Ascending aorta (tissue), 2 donors: ENCODE data around the gene DENND1B. TPM values are rescaled to one million over a fixed set of nuclear protein-coding genes. Genes with fewer than 3 reads are reported as not detected.

Experiments
- DNase-seq, 2 donors: peaks; one replicate each; pipeline ENCODE4 v3.0.0-alpha.2; 2019; ENCODE audit warnings: low spot score in 2 of 2
- H3K27ac ChIP-seq, 2 donors: fragments of 200-600 bp; sonication (generic); one replicate each; pipeline ENCODE4 v1.5.1; 2016 to 2017; ENCODE audit warnings: mild to moderate bottlenecking in 1 of 2
- H3K27me3 ChIP-seq: fragments of 200-600 bp; sonication (generic); one replicate; pipeline ENCODE4 v1.5.1; 2017
- H3K36me3 ChIP-seq, 2 donors: fragments of 200-600 bp; sonication (generic); one replicate each; pipeline ENCODE4 v1.5.1; 2016
- H3K4me1 ChIP-seq, 2 donors: fragments of 200-600 bp; sonication (generic); one replicate each; pipeline ENCODE4 v1.5.1; 2016 to 2017; ENCODE audit warnings: mild to moderate bottlenecking in 1 of 2
- H3K4me3 ChIP-seq, 2 donors: fragments of 200-600 bp; sonication (generic); one replicate each; pipeline ENCODE4 v1.5.1; 2016 to 2017; ENCODE audit warnings: mild to moderate bottlenecking in 1 of 2
- H3K9me3 ChIP-seq, 2 donors: fragments of 200-600 bp; sonication (generic); one replicate each; pipeline ENCODE4 v1.5.1; 2016
- intact Hi-C: fragments of 100-400 bp; cut with DNase I; formaldehyde crosslinking; loops from one replicate; pipeline ENCODE4 v1.15.1; 2023
- total RNA-seq: library from RNA; depleted of rRNA; stranded (reverse); fragments of >200 nt; gene quantifications from one replicate; pipeline ENCODE4 v1.1.0, GENCODE V29; 2016
- TF ChIP-seq, protein P1 (sequence below), 3 experiments: fragments of 200-600 bp in 2 of 3; fragments of 450-650 bp in 1 of 3; sonication (generic) in 2 of 3; IDR thresholded peaks; one replicate each; pipeline ENCODE4 v1.5.1; 2016 to 2019; ENCODE audit warnings: antibody characterized with exemption in 3 of 3, mild to moderate bottlenecking in 1 of 3, moderate library complexity in 1 of 3

Gene DENND1B
- total RNA-seq, 1 donor from 2014 or later: 12.2 TPM

- intact Hi-C loops: no loop called here
- TF ChIP-seq, protein P1, sequence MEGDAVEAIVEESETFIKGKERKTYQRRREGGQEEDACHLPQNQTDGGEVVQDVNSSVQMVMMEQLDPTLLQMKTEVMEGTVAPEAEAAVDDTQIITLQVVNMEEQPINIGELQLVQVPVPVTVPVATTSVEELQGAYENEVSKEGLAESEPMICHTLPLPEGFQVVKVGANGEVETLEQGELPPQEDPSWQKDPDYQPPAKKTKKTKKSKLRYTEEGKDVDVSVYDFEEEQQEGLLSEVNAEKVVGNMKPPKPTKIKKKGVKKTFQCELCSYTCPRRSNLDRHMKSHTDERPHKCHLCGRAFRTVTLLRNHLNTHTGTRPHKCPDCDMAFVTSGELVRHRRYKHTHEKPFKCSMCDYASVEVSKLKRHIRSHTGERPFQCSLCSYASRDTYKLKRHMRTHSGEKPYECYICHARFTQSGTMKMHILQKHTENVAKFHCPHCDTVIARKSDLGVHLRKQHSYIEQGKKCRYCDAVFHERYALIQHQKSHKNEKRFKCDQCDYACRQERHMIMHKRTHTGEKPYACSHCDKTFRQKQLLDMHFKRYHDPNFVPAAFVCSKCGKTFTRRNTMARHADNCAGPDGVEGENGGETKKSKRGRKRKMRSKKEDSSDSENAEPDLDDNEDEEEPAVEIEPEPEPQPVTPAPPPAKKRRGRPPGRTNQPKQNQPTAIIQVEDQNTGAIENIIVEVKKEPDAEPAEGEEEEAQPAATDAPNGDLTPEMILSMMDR (IDR thresholded peaks at IDR 0.05): no peak
Measured at GRCh38 chr1:197750366-197750765, 24.9 kb downstream of the DENND1B start.

GRCh38 chr1:197745911-197746310 is 29.4 kb downstream of the DENND1B start:
- Histone ChIP-seq H3K4me1 (no peaks in the 10 kb centered on the region), H3K4me3 (no peak overlapping the region), H3K9me3 (peaks cover 0 to 3% of the 10 kb centered on the region in 2 donors), H3K27me3 (no peaks in the 10 kb centered on the region), H3K36me3 (no peaks in the 10 kb centered on the region), H3K27ac (no peak overlapping the region)
- TF ChIP-seq, protein P1 (IDR thresholded peaks at IDR 0.05): no peak
- DNase-seq: no peak
- intact Hi-C loops: no loop called here

More at GRCh38 chr1:197750366-197750765, 24.9 kb downstream of the DENND1B start:
- no peak for DNase-seq
- Histone ChIP-seq H3K4me3 (no peak overlapping the region), H3K9me3 (no peaks in the 10 kb centered on the region), H3K27me3 (no peaks in the 10 kb centered on the region), H3K36me3 (no peaks in the 10 kb centered on the region), H3K27ac (no peak overlapping the region), H3K4me1 (no peaks in the 10 kb centered on the region)

- peaks cover 0 to 3% of the 10 kb centered on the region in 2 donors for H3K9me3 ChIP-seq
- no peaks in the 10 kb centered on the region for H3K36me3 ChIP-seq
- no peaks in the 10 kb centered on the region for H3K27me3 ChIP-seq
- H3K27ac ChIP-seq: no peak overlapping the region
- intact Hi-C loops: no loop called here
- no peak overlapping the region for H3K4me3 ChIP-seq
- DNase-seq: no peak
- TF ChIP-seq, protein P1 (IDR thresholded peaks at IDR 0.05): no peak
- no peaks in the 10 kb centered on the region for H3K4me1 ChIP-seq
Measured at GRCh38 chr1:197744979-197745378, 30.3 kb downstream of the DENND1B start.

DNA sequence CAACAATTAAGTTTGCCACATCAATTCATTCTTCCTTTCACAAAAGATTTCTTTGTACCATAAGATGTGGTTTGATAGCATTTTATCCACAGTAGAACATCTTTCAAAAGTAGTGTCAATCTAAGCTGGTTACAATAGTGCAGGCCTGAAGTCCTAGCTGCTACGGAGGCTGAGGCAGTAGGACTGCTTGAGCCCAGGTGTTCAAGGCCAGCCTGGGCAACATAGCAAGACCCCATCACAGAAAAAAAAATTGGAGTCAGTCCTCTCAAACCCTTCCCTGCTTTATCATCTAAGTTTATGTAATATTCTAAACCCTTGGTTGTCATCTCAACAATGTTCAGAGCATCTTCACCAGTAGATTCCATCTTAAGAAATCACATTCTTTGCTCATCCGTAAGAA is 31.7 kb downstream of the DENND1B start:
- Histone ChIP-seq H3K27ac (no peak overlapping the region), H3K4me1 (no peaks in the 10 kb centered on the region), H3K27me3 (no peaks in the 10 kb centered on the region), H3K36me3 (no peaks in the 10 kb centered on the region), H3K9me3 (peaks cover 0 to 3% of the 10 kb centered on the region in 2 donors), H3K4me3 (no peak overlapping the region)
- DNase-seq: no peak
- intact Hi-C loops: no loop called here
- TF ChIP-seq, protein P1 (IDR thresholded peaks at IDR 0.05): no peak

GRCh38 chr1:197740992-197741391 is 34.3 kb downstream of the DENND1B start:
- H3K4me3 ChIP-seq: no peak overlapping the region
- no peaks in the 10 kb centered on the region for H3K36me3 ChIP-seq
- no peaks in the 10 kb centered on the region for H3K27me3 ChIP-seq
- no peak overlapping the region for H3K27ac ChIP-seq
- intact Hi-C loops: no loop called here
- no peak for DNase-seq
- TF ChIP-seq, protein P1 (IDR thresholded peaks at IDR 0.05): no peak
- H3K4me1 ChIP-seq: no peaks in the 10 kb centered on the region
- H3K9me3 ChIP-seq: peaks cover 0 to 3% of the 10 kb centered on the region in 2 donors

DNA sequence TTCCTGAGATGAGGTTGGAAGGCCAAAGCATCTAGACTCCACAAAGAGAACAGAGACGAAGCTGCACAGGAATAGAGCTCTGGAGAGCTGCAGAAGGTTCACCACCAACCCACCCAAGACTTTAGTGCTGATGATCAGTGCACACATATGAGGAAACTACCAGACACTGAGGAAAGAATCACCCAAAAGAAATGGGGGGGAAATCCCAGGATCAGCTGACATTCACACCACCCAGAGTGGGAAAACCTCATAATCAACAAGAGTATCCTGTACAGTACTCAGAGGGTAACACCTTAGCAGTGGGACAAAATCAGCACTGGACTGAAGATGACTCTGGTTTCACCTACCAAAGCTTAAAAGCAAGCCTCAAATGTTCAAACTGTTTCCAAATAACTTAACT is 36.4 kb downstream of the DENND1B start:
- intact Hi-C loops: no loop called here
- H3K27me3 ChIP-seq: no peaks in the 10 kb centered on the region
- H3K4me3 ChIP-seq: no peak overlapping the region
- TF ChIP-seq, protein P1 (IDR thresholded peaks at IDR 0.05): no peak
- no peaks in the 10 kb centered on the region for H3K4me1 ChIP-seq
- no peak overlapping the region for H3K27ac ChIP-seq
- no peaks in the 10 kb centered on the region for H3K9me3 ChIP-seq
- no peaks in the 10 kb centered on the region for H3K36me3 ChIP-seq
- no peak for DNase-seq
